Nephron progenitor cell (in vitro differentiated cells): ENCODE data around the gene DMPK.
"Not testable (repeated sequence)": the region's sequence is repeated elsewhere in the genome, so short reads cannot be mapped to it uniquely, and the experiment has no call there.

Source experiments
- DNase-seq: peaks from one replicate; pipeline ENCODE4 v3.0.0; 2021
- H3K27ac Mint-ChIP-seq: 2 replicates; pipeline ENCODE4 v1.8.0; 2021; ENCODE audit warnings: mild to moderate bottlenecking, moderate library complexity, mixed read lengths
- H3K27me3 Mint-ChIP-seq: 2 replicates; pipeline ENCODE4 v1.8.0; 2021; ENCODE audit warnings: mild to moderate bottlenecking, low read depth, mixed read lengths; ENCODE audit not compliant: poor library complexity
- H3K36me3 Mint-ChIP-seq: 2 replicates; pipeline ENCODE4 v1.8.0; 2021; ENCODE audit warnings: low read depth, mixed read lengths
- H3K4me1 Mint-ChIP-seq: 2 replicates; pipeline ENCODE4 v1.8.0; 2021; ENCODE audit warnings: mixed read lengths
- H3K4me3 Mint-ChIP-seq: 2 replicates; pipeline ENCODE4 v1.8.0; 2021; ENCODE audit warnings: mild to moderate bottlenecking, moderate library complexity, mixed read lengths
- H3K9me3 Mint-ChIP-seq: 2 replicates; pipeline ENCODE4 v1.8.0; 2021; ENCODE audit warnings: mild to moderate bottlenecking, moderate library complexity, mixed read lengths
- CTCF ChIP-seq: fragments of 200-600 bp; sonication (generic); IDR thresholded peaks from 2 replicates; pipeline ENCODE4 v1.5.0; 2021; ENCODE audit warnings: antibody characterized with exemption

DMPK gene

GRCh38 chr19:45800070-45800553 lies 17.8 kb upstream of the DMPK start:
- no peaks in the 10 kb centered on the region for H3K9me3 Mint-ChIP-seq
- H3K4me3 Mint-ChIP-seq = no peak overlapping the region
- no peak for DNase-seq
- TF ChIP-seq CTCF = no peak
- H3K36me3 Mint-ChIP-seq = no peaks in the 10 kb centered on the region
- peak overlapping the region; percentile 25 for H3K27ac Mint-ChIP-seq
- H3K4me1 Mint-ChIP-seq = peaks cover 47% of the 10 kb centered on the region
- peaks cover 11% of the 10 kb centered on the region for H3K27me3 Mint-ChIP-seq

- not testable (repeated sequence) for H3K4me3 Mint-ChIP-seq, H3K9me3 Mint-ChIP-seq, H3K27me3 Mint-ChIP-seq, H3K36me3 Mint-ChIP-seq, DNase-seq
- Mint-ChIP-seq H3K4me1 (peaks cover 51% of the 10 kb centered on the region), H3K27ac (peak overlapping the region; percentile 25)
Observed at GRCh38 chr19:45799541-45799940, 17.3 kb upstream of the DMPK start.

DNA sequence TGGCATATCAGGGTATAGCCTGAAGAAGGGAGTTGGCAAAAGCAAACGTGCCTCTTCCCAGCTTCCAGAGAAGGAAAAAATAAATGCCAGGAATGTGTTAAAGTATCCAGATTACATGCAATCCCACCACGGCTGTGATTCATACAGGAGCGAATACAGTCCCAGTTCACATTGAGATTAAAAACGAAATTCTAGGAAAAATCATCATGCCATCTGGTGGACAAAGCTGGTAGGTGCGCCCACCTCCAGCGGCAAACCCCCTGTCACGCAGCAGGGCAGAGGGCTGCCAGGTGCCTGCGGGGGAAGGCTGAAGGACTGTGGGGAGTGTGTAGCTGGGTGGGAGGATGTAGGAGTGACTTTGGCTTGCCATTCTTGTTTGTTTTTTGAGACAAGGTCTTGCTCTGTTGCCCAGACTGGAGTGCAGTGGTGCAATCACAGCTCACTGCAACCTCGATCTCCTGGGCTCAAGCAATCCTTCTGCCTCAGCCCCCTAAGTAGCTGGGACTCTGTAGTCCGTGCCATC lies 16.8 kb upstream of the DMPK start:
- no peaks in the 10 kb centered on the region for H3K36me3 Mint-ChIP-seq
- peak overlapping the region; percentile 36 for H3K4me3 Mint-ChIP-seq
- H3K27ac Mint-ChIP-seq = peak overlapping the region; percentile 66
- peak; percentile 91 for TF ChIP-seq CTCF
- H3K4me1 Mint-ChIP-seq = peaks cover 52% of the 10 kb centered on the region
- H3K9me3 Mint-ChIP-seq = no peaks in the 10 kb centered on the region
- H3K27me3 Mint-ChIP-seq = peaks cover 7% of the 10 kb centered on the region
- DNase-seq = peak; percentile 78

GRCh38 chr19:45794627-45795026 lies 12.3 kb upstream of the DMPK start:
- Mint-ChIP-seq H3K4me3 (no peak overlapping the region), H3K9me3 (no peaks in the 10 kb centered on the region), H3K27ac (no peak overlapping the region), H3K36me3 (peaks cover 12% of the 10 kb centered on the region), H3K27me3 (peaks cover 17% of the 10 kb centered on the region), H3K4me1 (peaks cover 45% of the 10 kb centered on the region)
- no peak for DNase-seq
- TF ChIP-seq CTCF = no peak

DNA sequence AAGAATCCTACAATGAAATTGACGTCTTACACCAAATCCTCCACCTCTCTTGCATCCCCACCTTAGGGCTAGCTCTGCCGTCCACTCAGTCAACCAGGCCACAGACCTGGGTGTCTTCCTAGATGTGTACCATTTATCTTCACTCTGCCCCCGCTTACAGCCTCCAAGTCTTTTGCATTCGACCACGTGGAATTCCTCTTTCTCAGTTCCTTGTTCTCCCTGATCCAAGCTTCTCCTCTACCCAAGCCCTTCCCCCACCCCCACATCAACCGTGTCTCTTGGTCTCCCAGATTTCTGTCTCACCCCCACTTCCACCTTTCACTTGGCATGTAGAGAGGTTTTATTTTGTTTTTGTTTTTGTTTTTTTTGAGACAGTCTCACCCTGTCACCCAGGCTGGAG lies 11.6 kb upstream of the DMPK start:
- no peak for TF ChIP-seq CTCF
- Mint-ChIP-seq H3K27me3 (peaks cover 17% of the 10 kb centered on the region), H3K36me3 (peaks cover 20% of the 10 kb centered on the region), H3K4me1 (peaks cover 38% of the 10 kb centered on the region), H3K4me3 (peak overlapping the region; percentile 37), H3K27ac (no peak overlapping the region), H3K9me3 (no peaks in the 10 kb centered on the region)
- DNase-seq = no peak

DNA sequence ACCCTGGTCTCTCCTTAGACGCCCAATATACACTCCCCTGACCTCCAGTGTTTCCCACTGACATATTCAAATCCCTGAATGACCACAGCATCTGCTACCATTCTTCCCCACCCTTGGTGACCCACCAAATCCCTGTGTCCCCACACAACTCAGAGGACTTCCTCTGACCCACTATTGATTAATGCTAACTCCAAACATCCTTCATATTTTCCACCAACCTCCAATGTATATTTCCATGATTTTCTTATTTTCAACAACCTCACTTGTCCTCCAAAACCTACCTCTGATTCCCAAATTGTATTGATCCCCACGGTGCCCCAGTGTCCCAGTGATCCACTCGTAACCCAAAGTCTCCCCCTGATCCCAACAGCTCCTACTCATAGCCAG lies 10.9 kb upstream of the DMPK start:
- TF ChIP-seq CTCF = no peak
- H3K27me3 Mint-ChIP-seq = peaks cover 12% of the 10 kb centered on the region

More for the DNA sequence above, 10.9 kb upstream of the DMPK start:
- Mint-ChIP-seq H3K9me3 (no peaks in the 10 kb centered on the region), H3K27ac (peak overlapping the region; percentile 97), H3K36me3 (peaks cover 27% of the 10 kb centered on the region), H3K4me3 (peak overlapping the region; percentile 77), H3K4me1 (peaks cover 36% of the 10 kb centered on the region)
- no peak for DNase-seq
